T follicular helper cell (primary cell): Measurements from ENCODE around the gene SLX1A.
"Not testable (repeated sequence)": the region's sequence is repeated elsewhere in the genome, so short reads cannot be mapped to it uniquely, and the experiment has no call there.

ENCODE experiments used
- DNase-seq: peaks from one replicate; pipeline ENCODE4 v3.0.0-alpha.2; 2020; ENCODE audit warnings: low read depth

The SLX1A gene

GRCh38 chr16:30184096-30184890, 9.4 kb upstream of the SLX1A start:
- peak; percentile 53 for DNase-seq

- DNase-seq, result peak; percentile 4
Measured at GRCh38 chr16:30184891-30185682, 8.6 kb upstream of the SLX1A start.

GRCh38 chr16:30185683-30186421, 7.8 kb upstream of the SLX1A start:
- DNase-seq, result peak; percentile 70

- no peak for DNase-seq
Measured at GRCh38 chr16:30186444-30186781, 7.3 kb upstream of the SLX1A start.

GRCh38 chr16:30186782-30187555, 6.7 kb upstream of the SLX1A start:
- DNase-seq, result peak; percentile 87

- DNase-seq, result no peak
Measured at GRCh38 chr16:30187556-30187865, 6.2 kb upstream of the SLX1A start.

GRCh38 chr16:30187971-30188561, 5.6 kb upstream of the SLX1A start:
- DNase-seq, result no peak

GRCh38 chr16:30191158-30191557, 2.5 kb upstream of the SLX1A start:
- not testable (repeated sequence) for DNase-seq

- not testable (repeated sequence) for DNase-seq
Measured at GRCh38 chr16:30193098-30193497, 577 bp upstream of the SLX1A start.

- not testable (repeated sequence) for DNase-seq
Measured at GRCh38 chr16:30194172-30194925, 674 bp downstream of the SLX1A start.

GRCh38 chr16:30197001-30197400, 3.3 kb downstream of the SLX1A start:
- not testable (repeated sequence) for DNase-seq

- DNase-seq, result not testable (repeated sequence)
Measured at GRCh38 chr16:30199049-30199448, 5.4 kb downstream of the SLX1A start, which contains the start of gene SULT1A3. TSS of gene SULT1A3 (plus strand) at chr16:30199255. CDS start at chr16:30200729, 1,474 bp downstream.

- not testable (repeated sequence) for DNase-seq
Measured at GRCh38 chr16:30199608-30200343, 6.1 kb downstream of the SLX1A start.

- not testable (repeated sequence) for DNase-seq
Measured at GRCh38 chr16:30205541-30206236, 12.0 kb downstream of the SLX1A start.

GRCh38 chr16:30206252-30206651, 12.6 kb downstream of the SLX1A start:
- DNase-seq, result not testable (repeated sequence)

- DNase-seq, result not testable (repeated sequence)
Measured at GRCh38 chr16:30207063-30207704, 13.5 kb downstream of the SLX1A start.

- DNase-seq, result peak; percentile 19
Measured at GRCh38 chr16:30209032-30209431, 15.4 kb downstream of the SLX1A start.

GRCh38 chr16:30211414-30211813, 17.7 kb downstream of the SLX1A start:
- DNase-seq, result not testable (repeated sequence)

- not testable (repeated sequence) for DNase-seq
Measured at GRCh38 chr16:30217082-30217481, 23.4 kb downstream of the SLX1A start.
